Colon (tissue), 2 donors: ENCODE measurements around the gene INTS14.
"Not testable (repeated sequence)": the region's sequence is repeated elsewhere in the genome, so short reads cannot be mapped to it uniquely, and the experiment has no call there.

ENCODE experiments used
- FAIRE-seq: peaks from 2 replicates; lab custom pipeline; 2012; peaks lifted over from hg19 to GRCh38; lab: Jason Lieb, UNC
- donor health status: control.
- donor health status: control.

The INTS14 gene

GRCh38 chr15:65578904-65579728 is 31.8 kb downstream of the INTS14 start:
- FAIRE-seq, result no peak

- FAIRE-seq, result no peak
Observed at GRCh38 chr15:65577129-65577996, 33.6 kb downstream of the INTS14 start.

GRCh38 chr15:65576664-65577063 is 34.3 kb downstream of the INTS14 start:
- no peak for FAIRE-seq

- FAIRE-seq, result no peak
Observed at GRCh38 chr15:65571971-65572370, 39.0 kb downstream of the INTS14 start.

- FAIRE-seq, result no peak
Observed at GRCh38 chr15:65569728-65570127, 41.2 kb downstream of the INTS14 start.

GRCh38 chr15:65561934-65562333 is 49.0 kb downstream of the INTS14 start:
- FAIRE-seq, result no peak

GRCh38 chr15:65559941-65560340 is 51.0 kb downstream of the INTS14 start:
- FAIRE-seq, result no peak

GRCh38 chr15:65558997-65559760 is 51.8 kb downstream of the INTS14 start:
- no peak for FAIRE-seq

GRCh38 chr15:65558336-65558735 is 52.6 kb downstream of the INTS14 start:
- no peak for FAIRE-seq

GRCh38 chr15:65556622-65557021 is 54.3 kb downstream of the INTS14 start:
- FAIRE-seq, result no peak

- FAIRE-seq, result no peak
Observed at GRCh38 chr15:65553691-65554090, 57.2 kb downstream of the INTS14 start.

- FAIRE-seq, result not testable (repeated sequence)
Observed at GRCh38 chr15:65552851-65553250, 58.1 kb downstream of the INTS14 start.

GRCh38 chr15:65551183-65551582 is 59.7 kb downstream of the INTS14 start:
- no peak for FAIRE-seq

GRCh38 chr15:65550681-65551098 is 60.2 kb downstream of the INTS14 start:
- FAIRE-seq, result no peak

GRCh38 chr15:65549288-65549687 is 61.6 kb downstream of the INTS14 start:
- FAIRE-seq, result not testable (repeated sequence)

GRCh38 chr15:65547841-65548240 is 63.1 kb downstream of the INTS14 start:
- no peak for FAIRE-seq

- FAIRE-seq, result no peak
Observed at GRCh38 chr15:65541231-65541820, 69.6 kb downstream of the INTS14 start.

GRCh38 chr15:65540314-65540713 is 70.6 kb downstream of the INTS14 start:
- FAIRE-seq, result no peak

- FAIRE-seq, result no peak
Observed at GRCh38 chr15:65535192-65535591, 75.7 kb downstream of the INTS14 start.

GRCh38 chr15:65533057-65533756 is 77.7 kb downstream of the INTS14 start:
- FAIRE-seq, result no peak

- no peak for FAIRE-seq
Observed at GRCh38 chr15:65532738-65533051, 78.2 kb downstream of the INTS14 start.
